Measurements from ENCODE around the gene MPP2.

MPP2 gene

GRCh38 chr17:43864161-43864984, 43.0 kb downstream of the MPP2 start:
- no peak for TF ChIP-seq CTCF (IDR thresholded peaks at IDR 0.05; ENCODE audit: low read length)
- no peak for TF ChIP-seq EZH2phosphoT487 (IDR thresholded peaks at IDR 0.05; ENCODE audit: low read length)
- no peak for TF ChIP-seq EZH2 (optimal IDR thresholded peaks at IDR 0.05; ENCODE audit: low read depth, low read length)
- H3K4me2 ChIP-seq (ENCODE audit: low read depth, low read length), result no peak overlapping the region
- no peaks in the 10 kb centered on the region for H3K9me3 ChIP-seq (replicated peaks; ENCODE audit: insufficient read depth, low read length)
- peaks cover 61% of the 10 kb centered on the region for H3K27me3 ChIP-seq (replicated peaks; ENCODE audit: insufficient read depth, low read length)
- H3K79me2 ChIP-seq (ENCODE audit: low read length), result no peaks in the 10 kb centered on the region
- no peaks in the 10 kb centered on the region for H3K36me3 ChIP-seq (replicated peaks; ENCODE audit: insufficient read depth, low read length)
- DNase-seq, result no peak
- H4K20me1 ChIP-seq (ENCODE audit: insufficient read depth, low read length), result no peaks in the 10 kb centered on the region
- no peaks in the 10 kb centered on the region for H3K4me1 ChIP-seq (ENCODE audit: low read length)
- no peak overlapping the region for H3K9ac ChIP-seq (ENCODE audit: low read length)
- H2AFZ ChIP-seq (ENCODE audit: low read length), result no peak overlapping the region
- no peak overlapping the region for H3K4me3 ChIP-seq (ENCODE audit: low read length)
- H3K27ac ChIP-seq (ENCODE audit: low read length), result no peak overlapping the region
- no peaks in the 10 kb centered on the region for H3F3A ChIP-seq (ENCODE audit: insufficient read depth, low read length)
- H3K9me2 ChIP-seq (replicated peaks; ENCODE audit: insufficient read depth, low read length), result no peaks in the 10 kb centered on the region

- H2AFZ ChIP-seq (ENCODE audit: low read length), result no peak overlapping the region
- peaks cover 82% of the 10 kb centered on the region for H3K27me3 ChIP-seq (replicated peaks; ENCODE audit: insufficient read depth, low read length)
- no peaks in the 10 kb centered on the region for H4K20me1 ChIP-seq (ENCODE audit: insufficient read depth, low read length)
- H3K4me1 ChIP-seq (ENCODE audit: low read length), result no peaks in the 10 kb centered on the region
- no peak for DNase-seq
- H3K9me2 ChIP-seq (replicated peaks; ENCODE audit: insufficient read depth, low read length), result no peaks in the 10 kb centered on the region
- H3K4me2 ChIP-seq (ENCODE audit: low read depth, low read length), result no peak overlapping the region
- no peak overlapping the region for H3K9ac ChIP-seq (ENCODE audit: low read length)
- no peaks in the 10 kb centered on the region for H3K79me2 ChIP-seq (ENCODE audit: low read length)
- H3F3A ChIP-seq (ENCODE audit: insufficient read depth, low read length), result no peaks in the 10 kb centered on the region
- no peaks in the 10 kb centered on the region for H3K36me3 ChIP-seq (replicated peaks; ENCODE audit: insufficient read depth, low read length)
- no peaks in the 10 kb centered on the region for H3K9me3 ChIP-seq (replicated peaks; ENCODE audit: insufficient read depth, low read length)
- no peak overlapping the region for H3K27ac ChIP-seq (ENCODE audit: low read length)
- TF ChIP-seq EZH2 (optimal IDR thresholded peaks at IDR 0.05; ENCODE audit: low read depth, low read length), result no peak
- no peak for TF ChIP-seq EZH2phosphoT487 (IDR thresholded peaks at IDR 0.05; ENCODE audit: low read length)
- TF ChIP-seq CTCF (IDR thresholded peaks at IDR 0.05; ENCODE audit: low read length), result no peak
- H3K4me3 ChIP-seq (ENCODE audit: low read length), result no peak overlapping the region
Observed at GRCh38 chr17:43861960-43862359, 45.4 kb downstream of the MPP2 start.

GRCh38 chr17:43860927-43861622, 46.3 kb downstream of the MPP2 start:
- peaks cover 85% of the 10 kb centered on the region for H3K27me3 ChIP-seq (replicated peaks; ENCODE audit: insufficient read depth, low read length)
- H3F3A ChIP-seq (ENCODE audit: insufficient read depth, low read length), result no peaks in the 10 kb centered on the region
- H3K79me2 ChIP-seq (ENCODE audit: low read length), result no peaks in the 10 kb centered on the region
- no peaks in the 10 kb centered on the region for H4K20me1 ChIP-seq (ENCODE audit: insufficient read depth, low read length)
- no peak overlapping the region for H3K9ac ChIP-seq (ENCODE audit: low read length)
- H3K9me3 ChIP-seq (replicated peaks; ENCODE audit: insufficient read depth, low read length), result no peaks in the 10 kb centered on the region
- H3K4me1 ChIP-seq (ENCODE audit: low read length), result no peaks in the 10 kb centered on the region
- no peak for DNase-seq
- no peak overlapping the region for H3K27ac ChIP-seq (ENCODE audit: low read length)
- no peaks in the 10 kb centered on the region for H3K36me3 ChIP-seq (replicated peaks; ENCODE audit: insufficient read depth, low read length)
- H2AFZ ChIP-seq (ENCODE audit: low read length), result no peak overlapping the region
- H3K4me3 ChIP-seq (ENCODE audit: low read length), result no peak overlapping the region
- TF ChIP-seq EZH2phosphoT487 (IDR thresholded peaks at IDR 0.05; ENCODE audit: low read length), result no peak
- TF ChIP-seq EZH2 (optimal IDR thresholded peaks at IDR 0.05; ENCODE audit: low read depth, low read length), result no peak
- no peak for TF ChIP-seq CTCF (IDR thresholded peaks at IDR 0.05; ENCODE audit: low read length)
- no peaks in the 10 kb centered on the region for H3K9me2 ChIP-seq (replicated peaks; ENCODE audit: insufficient read depth, low read length)
- H3K4me2 ChIP-seq (ENCODE audit: low read depth, low read length), result no peak overlapping the region

Measured in MM.1S (cell line).